Measurements from ENCODE around the gene SEC23IP.
"Not testable (repeated sequence)": the region's sequence is repeated elsewhere in the genome, so short reads cannot be mapped to it uniquely, and the experiment has no call there.

SEC23IP gene

GRCh38 chr10:119883901-119884611 is 8.5 kb upstream of the SEC23IP start:
- not testable (repeated sequence) for DNase-seq

GRCh38 chr10:119886070-119886469 is 6.5 kb upstream of the SEC23IP start:
- not testable (repeated sequence) for DNase-seq

- not testable (repeated sequence) for DNase-seq
Observed at GRCh38 chr10:119888715-119889114, 3.8 kb upstream of the SEC23IP start.

- DNase-seq, result not testable (repeated sequence)
Observed at GRCh38 chr10:119889201-119889600, 3.3 kb upstream of the SEC23IP start.

GRCh38 chr10:119890307-119890706 is 2.2 kb upstream of the SEC23IP start:
- not testable (repeated sequence) for DNase-seq

- DNase-seq, result not testable (repeated sequence)
Observed at GRCh38 chr10:119891849-119892187, 712 bp upstream of the SEC23IP start.

GRCh38 chr10:119893074-119893473 is 544 bp downstream of the SEC23IP start:
- peak in 1 of 2 experiments; percentile 5 for DNase-seq

- no peak for DNase-seq
Observed at GRCh38 chr10:119893845-119894427, 1.4 kb downstream of the SEC23IP start.

GRCh38 chr10:119896061-119896655 is 3.6 kb downstream of the SEC23IP start:
- DNase-seq, result no peak

- no peak for DNase-seq
Observed at GRCh38 chr10:119896937-119897770, 4.6 kb downstream of the SEC23IP start.

GRCh38 chr10:119898577-119898976 is 6.0 kb downstream of the SEC23IP start:
- DNase-seq, result no peak

- no peak for DNase-seq
Observed at GRCh38 chr10:119903946-119904666, 11.6 kb downstream of the SEC23IP start.

GRCh38 chr10:119907695-119908094 is 15.2 kb downstream of the SEC23IP start:
- not testable (repeated sequence) for DNase-seq

- DNase-seq, result no peak
Observed at GRCh38 chr10:119908166-119908565, 15.6 kb downstream of the SEC23IP start.

- no peak for DNase-seq
Observed at GRCh38 chr10:119910689-119911088, 18.2 kb downstream of the SEC23IP start.

- no peak for DNase-seq
Observed at GRCh38 chr10:119917777-119918176, 25.2 kb downstream of the SEC23IP start.

- DNase-seq, result no peak
Observed at GRCh38 chr10:119919271-119919670, 26.7 kb downstream of the SEC23IP start.

GRCh38 chr10:119919826-119920225 is 27.3 kb downstream of the SEC23IP start:
- DNase-seq, result no peak

- DNase-seq, result no peak
Observed at GRCh38 chr10:119928411-119928810, 35.9 kb downstream of the SEC23IP start.

GRCh38 chr10:119931871-119932270 is 39.3 kb downstream of the SEC23IP start:
- DNase-seq, result no peak

- no peak for DNase-seq
Observed at GRCh38 chr10:119932631-119933030, 40.1 kb downstream of the SEC23IP start.

- no peak for DNase-seq
Observed at GRCh38 chr10:119933179-119933578, 40.6 kb downstream of the SEC23IP start.

- DNase-seq, result no peak
Observed at GRCh38 chr10:119940487-119940886, 48.0 kb downstream of the SEC23IP start.
